Endothelial cell of umbilical vein (primary cell): ENCODE results near the gene NDUFA7. TPM values are rescaled to one million over a fixed set of nuclear protein-coding genes. Genes with fewer than 3 reads are reported as not detected.
"Not testable (repeated sequence)": the region's sequence is repeated elsewhere in the genome, so short reads cannot be mapped to it uniquely, and the experiment has no call there.

Experiments used
- BruUV-seq: library from RNA; stranded (reverse); fragments of 400-500 nt; replicated peaks from 2 replicates; lab custom pipeline; 2021; lab: Mats Ljungman, UMichigan
- CTCF ChIA-PET: fragments of 300-600, 350-600 bp; sonication (Branson Sonifier 250); formaldehyde crosslinking; loops from one replicate; lab custom pipeline; 2021; ENCODE audit warnings: antibody characterized with exemption, inconsistent platforms; lab: Charles Lee
- POLR2A ChIA-PET: fragments of 300-600, 350-600 bp; sonication (Branson Sonifier 250); formaldehyde crosslinking; loops from one replicate; lab custom pipeline; 2021; ENCODE audit warnings: antibody characterized with exemption, inconsistent platforms; lab: Charles Lee
- DNase-seq: peaks from one replicate; pipeline ENCODE4 v3.0.0-alpha.2; 2011; ENCODE audit warnings: low read depth, low spot score
- FAIRE-seq: peaks from 2 replicates; lab custom pipeline; 2011; peaks lifted over from hg19 to GRCh38; lab: Jason Lieb, UNC
- H2AFZ ChIP-seq: 2 replicates; pipeline ENCODE4 v1.6.0; 2012; ENCODE audit warnings: low read depth, low read length, control low read depth, inconsistent platforms
- H3K27ac ChIP-seq: 2 replicates; pipeline ENCODE4 v1.5.1; 2011; ENCODE audit warnings: low read depth, mild to moderate bottlenecking, control low read depth, low read length, moderate library complexity; ENCODE audit not compliant: insufficient read depth
- H3K27me3 ChIP-seq, 2 experiments: 2 replicates each; pipeline versions ENCODE4 v1.6.0 to v1.6.1; 2011; ENCODE audit warnings: low read length in 2 of 2, mixed read lengths in 1 of 2; ENCODE audit not compliant: control insufficient read depth in 2 of 2, insufficient read depth in 2 of 2
- H3K36me3 ChIP-seq, 2 experiments: 2 replicates in 1 of 2; 3 replicates in 1 of 2; pipeline ENCODE4 v1.5.1; 2011; ENCODE audit warnings: low read length in 2 of 2, mild to moderate bottlenecking in 1 of 2, moderate library complexity in 1 of 2; ENCODE audit not compliant: control insufficient read depth in 2 of 2, insufficient read depth in 2 of 2; ENCODE audit errors: extremely low read depth in 1 of 2
- H3K4me1 ChIP-seq: 3 replicates; pipeline ENCODE4 v1.5.1; 2011; ENCODE audit warnings: mild to moderate bottlenecking, low read length; ENCODE audit not compliant: control insufficient read depth, insufficient read depth; ENCODE audit errors: extremely low read depth
- H3K4me2 ChIP-seq: 2 replicates; pipeline ENCODE4 v1.6.1; 2011; ENCODE audit warnings: low read length, control low read depth, mixed read lengths; ENCODE audit not compliant: insufficient read depth
- H3K4me3 ChIP-seq, 3 experiments: fragments of 200-600 bp in 1 of 3; sonication (generic), shearing (Covaris generic) in 1 of 3; replicated peaks in 1 of 3; 2 replicates each; pipeline ENCODE4 v1.5.1; 2011 to 2016; ENCODE audit warnings: control low read depth in 3 of 3, low read length in 3 of 3, mild to moderate bottlenecking in 2 of 3, inconsistent platforms in 1 of 3, low read depth in 1 of 3, moderate library complexity in 1 of 3; ENCODE audit not compliant: insufficient read depth in 1 of 3
- H3K79me2 ChIP-seq: 2 replicates; pipeline ENCODE4 v1.6.0; 2012; ENCODE audit warnings: low read length, inconsistent platforms; ENCODE audit not compliant: control insufficient read depth, insufficient read depth
- H3K9ac ChIP-seq: replicated peaks from 2 replicates; pipeline ENCODE3; 2011; ENCODE audit warnings: low read length, control low read depth; ENCODE audit not compliant: insufficient read depth; ENCODE audit errors: extremely low read depth
- H3K9me1 ChIP-seq: replicated peaks from 3 replicates; pipeline ENCODE4 v1.6.0; 2011; ENCODE audit warnings: mild to moderate bottlenecking, low read length; ENCODE audit not compliant: control insufficient read depth, insufficient read depth; ENCODE audit errors: extremely low read depth
- H3K9me3 ChIP-seq: replicated peaks from 2 replicates; pipeline ENCODE4 v1.5.1; 2012; ENCODE audit warnings: low read length, inconsistent platforms; ENCODE audit not compliant: control insufficient read depth, insufficient read depth
- H4K20me1 ChIP-seq: replicated peaks from 2 replicates; pipeline ENCODE3; 2011; ENCODE audit warnings: mild to moderate bottlenecking, low read length; ENCODE audit not compliant: control insufficient read depth, insufficient read depth; ENCODE audit errors: extremely low read depth
- CTCF ChIP-seq, 2 donors: IDR thresholded peaks; 1 replicate in 1 of 2; 2 replicates in 1 of 2; pipeline ENCODE4 v1.5.1; 2011; ENCODE audit warnings: low read length in 2 of 2, mild to moderate bottlenecking in 2 of 2, moderate library complexity in 2 of 2, control low read depth in 1 of 2, inconsistent platforms in 1 of 2, low read depth in 1 of 2; ENCODE audit not compliant: insufficient read depth in 1 of 2; ENCODE audit errors: extremely low read depth in 1 of 2
- EZH2 ChIP-seq: IDR thresholded peaks from 2 replicates; pipeline ENCODE4 v1.6.1; 2012; ENCODE audit warnings: borderline replicate concordance, low read depth, mild to moderate bottlenecking, moderate library complexity, low read length, inconsistent platforms; ENCODE audit not compliant: severe bottlenecking
- FOS ChIP-seq: IDR thresholded peaks from 2 replicates; pipeline ENCODE4 v1.6.1; 2011; ENCODE audit warnings: mild to moderate bottlenecking, low read length, moderate library complexity, borderline replicate concordance; ENCODE audit not compliant: insufficient read depth
- GATA2 ChIP-seq: IDR thresholded peaks from 2 replicates; pipeline ENCODE4 v1.7.0; 2011; ENCODE audit warnings: low read depth, mild to moderate bottlenecking, moderate library complexity, mixed read lengths, low read length; ENCODE audit not compliant: insufficient read length, insufficient read depth
- JUN ChIP-seq: IDR thresholded peaks from 2 replicates; pipeline ENCODE4 v1.6.1; 2011; ENCODE audit warnings: borderline replicate concordance, low read depth; ENCODE audit not compliant: insufficient read length, insufficient read depth
- MAX ChIP-seq: IDR thresholded peaks from 2 replicates; pipeline ENCODE4 v1.6.1; 2011; ENCODE audit not compliant: insufficient read depth, insufficient read length
- MYC ChIP-seq: IDR thresholded peaks from one replicate; pipeline ENCODE4 v1.6.1; 2011; ENCODE audit warnings: mild to moderate bottlenecking, low read depth, low read length
- POLR2A ChIP-seq: IDR thresholded peaks from 2 replicates; pipeline ENCODE4 v1.6.1; 2012; ENCODE audit warnings: low read depth, mild to moderate bottlenecking, control low read depth, low read length
- POLR2AphosphoS5 ChIP-seq: IDR thresholded peaks from 2 replicates; pipeline ENCODE4 v1.6.1; 2012; ENCODE audit warnings: low read depth, mild to moderate bottlenecking, control low read depth, low read length, moderate library complexity; ENCODE audit not compliant: insufficient read depth
- dilution Hi-C: fragments of 300-500 bp; cut with MboI; formaldehyde crosslinking; loops from one replicate; pipeline ENCODE4 v1.15.0; 2019; ENCODE audit warnings: low sequenced_read_pairs; ENCODE audit not compliant: extremely low pct_ligation_motif_present
- intact Hi-C: fragments of 100-400 bp; cut with micrococcal nuclease; formaldehyde crosslinking; loops from one replicate; pipeline ENCODE4 v1.10.0; 2022
- polyA plus RNA-seq, 4 experiments: library from polyadenylated mRNA; depleted of rRNA in 3 of 4; stranded (reverse) in 3 of 4; unstranded in 1 of 4; fragments of >200 nt; gene quantifications; 2 replicates each; pipeline versions ENCODE4 v1.2.1 to v1.2.3, GENCODE V29; 2011 to 2012; ENCODE audit warnings: missing spikeins in 1 of 4
- total RNA-seq: library from RNA; stranded (reverse); gene quantifications from 2 replicates; pipeline ENCODE4 v1.2.3, GENCODE V29; 2021

The NDUFA7 gene
- total and polyA plus RNA-seq, 2 donors (not counting 3 experiments of a cell fraction or from before 2014, with no cell fraction given), result 60.2 to 169 TPM

- Histone ChIP-seq H3K9ac (peak overlapping the region; percentile 68), H3K27me3 (no peaks in the 10 kb centered on the region), H3K9me3 (no peaks in the 10 kb centered on the region), H4K20me1 (no peaks in the 10 kb centered on the region), H2AFZ (no peak overlapping the region), H3K4me3 (no peak overlapping the region), H3K4me2 (peak overlapping the region; percentile 37), H3K36me3 (no peaks in the 10 kb centered on the region), H3K79me2 (no peaks in the 10 kb centered on the region), H3K9me1 (no peaks in the 10 kb centered on the region), H3K4me1 (peaks cover 28% of the 10 kb centered on the region), H3K27ac (peak overlapping the region; percentile 90)
- FAIRE-seq, result peak; percentile 100
- DNase-seq, result peak; percentile 97
- dilution Hi-C loops, result no loop called here
- TSS peak; percentile 62 for BruUV-seq
- ChIA-PET POLR2A (interaction anchor here (0.5 to 1.8 kb wide), 7 partner anchors 8 to 68 kb away, joined by 3 to 8 read pairs (median 4); partner anchors contain the start of genes ANGPTL4, MARCHF2 and RAB11B), CTCF (interaction anchor here (0.6 to 4.9 kb wide), 17 partner anchors 8 to 224 kb away, joined by 3 to 79 read pairs (median 21); partner anchors contain the start of genes ANGPTL4, HNRNPM, MARCHF2 and RAB11B)
- intact Hi-C loops, result loop anchor here (1.0 to 2.0 kb wide), 3 partner anchors 11 to 89 kb away; partner anchors contain the start of genes HNRNPM and RAB11B
- TF ChIP-seq POLR2A, result peak; percentile 62
- TF ChIP-seq POLR2AphosphoS5, result peak; percentile 99
- TF ChIP-seq EZH2, result no peak
- TF ChIP-seq CTCF (IDR thresholded peaks at IDR 0.05; ENCODE audit: extremely low read depth in 1 of 2, insufficient read depth in 1 of 2, low read depth in 1 of 2, low read length in 2 of 2), result no peak
- TF ChIP-seq JUN, result peak; percentile 93
- TF ChIP-seq MAX, result no peak
- TF ChIP-seq GATA2, result peak; percentile 63
- TF ChIP-seq FOS, result peak; percentile 100
- peak; percentile 82 for TF ChIP-seq MYC
These were observed 34.6 kb upstream of the NDUFA7 start for GRCh38 chr19:8355631-8356402.

GRCh38 chr19:8352845-8353244 lies 31.7 kb upstream of the NDUFA7 start:
- H2AFZ ChIP-seq, H3K27me3 ChIP-seq, H3K9me3 ChIP-seq, H3K4me2 ChIP-seq, DNase-seq, H3K79me2 ChIP-seq, H3K9ac ChIP-seq, intact Hi-C loops, H4K20me1 ChIP-seq, FAIRE-seq, H3K27ac ChIP-seq, dilution Hi-C loops, H3K36me3 ChIP-seq, H3K9me1 ChIP-seq, H3K4me3 ChIP-seq, BruUV-seq: not testable (repeated sequence)
- CTCF ChIA-PET, result interaction anchor here (0.8 to 4.9 kb wide), 22 partner anchors 9 to 228 kb away, joined by 3 to 79 read pairs (median 12); partner anchors contain the start of genes ANGPTL4, KANK3, MARCHF2 and RAB11B
- peaks cover 28% of the 10 kb centered on the region for H3K4me1 ChIP-seq
- POLR2A ChIA-PET, result interaction anchor here (0.7 to 1.4 kb wide), 3 partner anchors 37 to 103 kb away, joined by 3 to 4 read pairs (median 4); partner anchors contain the start of gene RAB11B
